ENCODE results near the gene PRCC.

Gene PRCC

DNA sequence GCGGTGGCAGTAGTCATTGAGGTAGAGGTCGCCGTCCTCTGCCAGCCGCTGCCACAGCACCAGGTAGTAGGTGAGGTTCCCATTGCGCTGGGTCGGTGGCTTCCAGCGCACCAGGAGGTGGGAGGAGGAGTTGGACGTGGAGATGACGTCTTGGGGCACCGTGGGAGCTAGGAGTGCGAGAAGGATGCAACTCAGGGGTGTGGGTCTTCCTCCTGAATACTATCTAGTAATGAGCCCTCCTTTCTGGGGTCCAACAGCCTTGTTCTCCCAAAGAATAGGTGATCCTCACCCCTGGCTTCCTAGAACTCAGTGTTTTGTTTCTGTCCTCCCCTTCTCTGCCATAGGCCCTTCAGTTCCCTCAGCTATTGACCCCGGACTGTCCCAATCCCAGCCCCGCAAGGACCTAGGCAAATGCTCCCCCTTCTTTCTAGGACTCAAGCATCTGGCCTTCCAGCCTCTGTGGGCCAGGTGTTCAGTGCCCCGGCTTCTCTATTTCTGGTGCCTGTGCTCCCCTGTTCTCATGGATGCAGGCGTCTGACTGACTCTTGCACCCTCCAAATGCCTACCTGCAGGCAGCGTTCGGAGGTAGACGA, 78.7 kb downstream of the PRCC start:
- DNase-seq, result no peak

- no peak for DNase-seq
Observed at GRCh38 chr1:156846643-156847042, 79.3 kb downstream of the PRCC start.

- DNase-seq, result no peak
Observed at GRCh38 chr1:156847591-156848460, 80.5 kb downstream of the PRCC start.

DNA sequence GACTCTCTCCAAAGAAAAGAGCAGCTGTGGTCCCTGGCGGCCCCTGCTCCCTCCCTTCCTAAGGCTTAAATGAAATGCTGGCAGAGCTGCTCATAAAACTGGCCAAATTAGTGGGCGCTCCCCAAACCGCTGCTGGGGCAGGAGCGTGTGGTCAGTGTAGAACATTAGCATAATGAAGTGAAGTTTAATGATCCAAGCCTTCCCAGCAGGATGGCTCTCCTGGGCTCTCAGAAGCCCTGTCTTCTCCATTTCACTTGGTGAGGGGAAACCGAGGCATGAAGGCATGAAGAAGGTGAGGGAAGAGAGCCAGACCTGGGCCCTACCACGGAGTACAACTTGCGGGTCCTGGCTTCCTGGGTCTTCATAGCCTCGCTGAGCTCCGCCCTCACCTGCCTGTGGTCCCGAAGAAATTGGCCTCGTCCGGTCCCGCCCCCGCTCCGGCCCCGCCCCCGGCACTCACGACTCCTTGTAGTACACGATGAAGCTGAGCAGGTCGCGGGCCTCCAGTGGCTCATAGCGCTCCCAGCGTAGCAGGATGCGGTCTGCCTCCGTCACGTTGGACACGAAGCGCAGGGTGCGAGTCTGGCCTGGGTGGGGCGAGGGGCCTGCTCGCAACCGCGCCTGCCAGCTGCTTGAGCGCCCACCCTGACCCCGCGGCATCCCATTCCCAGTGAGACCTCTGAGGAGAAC, 81.3 kb downstream of the PRCC start:
- no peak for DNase-seq

DNA sequence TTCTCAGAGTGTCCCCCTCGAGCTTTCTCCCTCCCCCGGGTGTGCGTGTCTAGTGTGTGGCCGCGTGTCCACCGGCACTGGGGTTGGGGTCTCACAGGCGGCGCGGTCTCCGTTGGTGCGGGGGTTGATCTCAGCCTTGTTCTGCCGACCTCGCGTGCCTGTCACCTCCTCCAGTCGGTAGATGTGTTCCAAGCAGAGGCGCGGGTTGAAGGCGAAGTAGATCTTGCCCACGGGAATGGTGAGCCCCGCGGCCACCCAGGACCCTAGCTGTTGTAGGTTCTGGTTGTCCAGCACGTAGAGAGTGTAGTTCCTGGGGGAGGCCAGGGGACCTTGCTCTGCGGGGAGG, 81.8 kb downstream of the PRCC start:
- DNase-seq, result no peak
